ENCODE results near the gene MAGEA9B.

The MAGEA9B gene

DNA sequence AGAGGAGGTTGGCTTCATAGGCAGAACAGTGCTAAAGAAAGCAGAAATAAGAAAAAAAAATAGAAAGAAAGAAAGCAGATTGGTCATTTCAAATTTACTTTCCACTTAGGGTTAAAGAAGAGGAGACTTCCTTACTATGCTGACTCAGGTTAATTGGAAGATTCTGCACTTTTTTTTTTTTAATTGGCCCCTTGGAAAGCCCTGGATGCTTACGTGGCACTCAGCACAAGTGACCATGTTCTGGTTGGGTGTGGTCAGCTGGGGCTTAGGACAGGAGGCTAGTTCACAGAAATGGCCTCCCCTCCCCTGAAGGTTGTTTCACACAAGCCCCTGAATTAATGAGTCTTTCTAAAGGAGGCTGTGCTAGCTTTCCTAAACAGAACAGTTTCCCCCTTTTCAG lies 14.5 kb downstream of the MAGEA9B start:
- H3K36me3 ChIP-seq (ENCODE audit: low read depth) = no peaks in the 10 kb centered on the region
- no peaks in the 10 kb centered on the region for H3K4me1 ChIP-seq (ENCODE audit: insufficient read depth, poor library complexity, severe bottlenecking)
- no peaks in the 10 kb centered on the region for H3K27me3 ChIP-seq (ENCODE audit: insufficient read depth, poor library complexity, severe bottlenecking)
- TF ChIP-seq, protein P1, sequence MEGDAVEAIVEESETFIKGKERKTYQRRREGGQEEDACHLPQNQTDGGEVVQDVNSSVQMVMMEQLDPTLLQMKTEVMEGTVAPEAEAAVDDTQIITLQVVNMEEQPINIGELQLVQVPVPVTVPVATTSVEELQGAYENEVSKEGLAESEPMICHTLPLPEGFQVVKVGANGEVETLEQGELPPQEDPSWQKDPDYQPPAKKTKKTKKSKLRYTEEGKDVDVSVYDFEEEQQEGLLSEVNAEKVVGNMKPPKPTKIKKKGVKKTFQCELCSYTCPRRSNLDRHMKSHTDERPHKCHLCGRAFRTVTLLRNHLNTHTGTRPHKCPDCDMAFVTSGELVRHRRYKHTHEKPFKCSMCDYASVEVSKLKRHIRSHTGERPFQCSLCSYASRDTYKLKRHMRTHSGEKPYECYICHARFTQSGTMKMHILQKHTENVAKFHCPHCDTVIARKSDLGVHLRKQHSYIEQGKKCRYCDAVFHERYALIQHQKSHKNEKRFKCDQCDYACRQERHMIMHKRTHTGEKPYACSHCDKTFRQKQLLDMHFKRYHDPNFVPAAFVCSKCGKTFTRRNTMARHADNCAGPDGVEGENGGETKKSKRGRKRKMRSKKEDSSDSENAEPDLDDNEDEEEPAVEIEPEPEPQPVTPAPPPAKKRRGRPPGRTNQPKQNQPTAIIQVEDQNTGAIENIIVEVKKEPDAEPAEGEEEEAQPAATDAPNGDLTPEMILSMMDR (IDR thresholded peaks at IDR 0.05; ENCODE audit: poor library complexity, severe bottlenecking) = no peak
- no peak for DNase-seq (ENCODE audit: low spot score)
- H3K27ac ChIP-seq (ENCODE audit: poor library complexity, severe bottlenecking) = no peak overlapping the region
- no peaks in the 10 kb centered on the region for H3K9me3 ChIP-seq (ENCODE audit: severe bottlenecking)
- no peak overlapping the region for H3K4me3 ChIP-seq (ENCODE audit: severe bottlenecking)
- no peak for ATAC-seq (ENCODE audit: low read depth)

DNA sequence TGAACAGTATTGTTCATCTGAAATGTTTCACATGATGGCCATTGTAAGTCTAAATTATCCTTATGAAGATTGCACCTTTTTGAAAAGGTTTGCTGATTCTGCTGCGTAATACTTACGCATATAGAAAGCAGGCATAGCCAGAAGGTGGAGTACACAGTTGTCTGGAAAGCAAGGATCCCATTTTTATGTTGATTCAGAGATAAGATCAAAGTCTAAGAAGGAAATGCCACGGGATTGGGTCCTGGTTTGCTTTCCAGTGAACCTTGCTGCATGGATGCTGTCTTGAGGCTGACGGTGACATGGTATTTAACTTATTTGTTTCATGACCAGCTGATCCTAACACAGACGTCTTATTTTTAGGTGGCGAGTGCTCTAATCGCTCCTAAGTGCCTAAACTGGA lies 15.5 kb downstream of the MAGEA9B start:
- TF ChIP-seq, protein P1 (IDR thresholded peaks at IDR 0.05; ENCODE audit: poor library complexity, severe bottlenecking) = no peak
- no peak overlapping the region for H3K27ac ChIP-seq (ENCODE audit: poor library complexity, severe bottlenecking)
- DNase-seq (ENCODE audit: low spot score) (no peak), ATAC-seq (ENCODE audit: low read depth) (no peak)
- no peaks in the 10 kb centered on the region for H3K9me3 ChIP-seq (ENCODE audit: severe bottlenecking)
- no peak overlapping the region for H3K4me3 ChIP-seq (ENCODE audit: severe bottlenecking)
- no peaks in the 10 kb centered on the region for H3K27me3 ChIP-seq (ENCODE audit: insufficient read depth, poor library complexity, severe bottlenecking)
- H3K4me1 ChIP-seq (ENCODE audit: insufficient read depth, poor library complexity, severe bottlenecking) = no peaks in the 10 kb centered on the region
- H3K36me3 ChIP-seq (ENCODE audit: low read depth) = no peaks in the 10 kb centered on the region

DNA sequence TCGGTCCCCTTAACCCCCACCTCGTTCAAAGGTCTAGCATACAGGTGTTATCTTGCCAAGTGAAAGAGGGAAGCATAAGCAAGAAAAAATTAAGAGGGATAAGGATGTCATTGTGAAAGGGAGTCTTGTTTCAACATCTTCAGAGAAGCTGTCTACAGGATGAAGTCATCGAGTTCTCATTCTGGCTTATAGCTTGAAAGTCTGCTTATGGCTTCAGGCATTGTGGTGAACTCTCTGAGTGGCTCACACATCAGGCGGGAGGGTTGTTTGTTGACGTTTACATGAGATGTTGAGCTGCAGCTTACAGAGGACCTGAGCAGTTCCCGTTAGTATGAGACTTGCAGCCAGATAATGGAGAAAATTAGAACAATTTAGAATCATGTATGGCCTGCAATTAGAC lies 16.6 kb downstream of the MAGEA9B start:
- ATAC-seq (ENCODE audit: low read depth) (peak; percentile 67), DNase-seq (ENCODE audit: low spot score) (no peak)
- TF ChIP-seq, protein P1 (IDR thresholded peaks at IDR 0.05; ENCODE audit: poor library complexity, severe bottlenecking) = no peak
- no peaks in the 10 kb centered on the region for H3K27me3 ChIP-seq (ENCODE audit: insufficient read depth, poor library complexity, severe bottlenecking)
- H3K4me3 ChIP-seq (ENCODE audit: severe bottlenecking) = no peak overlapping the region
- no peaks in the 10 kb centered on the region for H3K36me3 ChIP-seq (ENCODE audit: low read depth)
- H3K27ac ChIP-seq (ENCODE audit: poor library complexity, severe bottlenecking) = no peak overlapping the region
- H3K4me1 ChIP-seq (ENCODE audit: insufficient read depth, poor library complexity, severe bottlenecking) = no peaks in the 10 kb centered on the region
- H3K9me3 ChIP-seq (ENCODE audit: severe bottlenecking) = no peaks in the 10 kb centered on the region

DNA sequence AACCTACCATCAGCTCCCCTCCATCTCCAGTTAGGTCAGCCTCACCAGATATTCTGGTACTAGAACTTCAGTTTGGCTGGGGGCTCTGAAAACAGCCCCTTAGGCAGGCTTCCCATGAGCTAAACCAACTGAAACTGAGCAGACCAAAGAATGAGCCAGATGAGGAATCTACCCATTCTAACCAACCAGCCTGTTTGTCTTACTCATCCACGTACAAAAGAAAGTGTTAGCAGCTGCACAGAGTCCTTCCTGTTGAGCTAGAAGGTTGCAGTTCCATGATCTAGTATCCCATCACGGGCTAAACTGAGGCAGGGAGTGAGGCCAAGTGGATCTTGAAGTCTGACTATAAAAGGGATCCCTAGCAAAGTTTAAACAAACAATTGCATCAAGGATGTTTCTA lies 17.5 kb downstream of the MAGEA9B start:
- H3K36me3 ChIP-seq (ENCODE audit: low read depth) = no peaks in the 10 kb centered on the region
- no peaks in the 10 kb centered on the region for H3K9me3 ChIP-seq (ENCODE audit: severe bottlenecking)
- ATAC-seq (ENCODE audit: low read depth) = no peak
- no peak overlapping the region for H3K4me3 ChIP-seq (ENCODE audit: severe bottlenecking)
- TF ChIP-seq, protein P1 (IDR thresholded peaks at IDR 0.05; ENCODE audit: poor library complexity, severe bottlenecking) = no peak
- no peaks in the 10 kb centered on the region for H3K4me1 ChIP-seq (ENCODE audit: insufficient read depth, poor library complexity, severe bottlenecking)
- no peak overlapping the region for H3K27ac ChIP-seq (ENCODE audit: poor library complexity, severe bottlenecking)
- no peak for DNase-seq (ENCODE audit: low spot score)
- H3K27me3 ChIP-seq (ENCODE audit: insufficient read depth, poor library complexity, severe bottlenecking) = no peaks in the 10 kb centered on the region

DNA sequence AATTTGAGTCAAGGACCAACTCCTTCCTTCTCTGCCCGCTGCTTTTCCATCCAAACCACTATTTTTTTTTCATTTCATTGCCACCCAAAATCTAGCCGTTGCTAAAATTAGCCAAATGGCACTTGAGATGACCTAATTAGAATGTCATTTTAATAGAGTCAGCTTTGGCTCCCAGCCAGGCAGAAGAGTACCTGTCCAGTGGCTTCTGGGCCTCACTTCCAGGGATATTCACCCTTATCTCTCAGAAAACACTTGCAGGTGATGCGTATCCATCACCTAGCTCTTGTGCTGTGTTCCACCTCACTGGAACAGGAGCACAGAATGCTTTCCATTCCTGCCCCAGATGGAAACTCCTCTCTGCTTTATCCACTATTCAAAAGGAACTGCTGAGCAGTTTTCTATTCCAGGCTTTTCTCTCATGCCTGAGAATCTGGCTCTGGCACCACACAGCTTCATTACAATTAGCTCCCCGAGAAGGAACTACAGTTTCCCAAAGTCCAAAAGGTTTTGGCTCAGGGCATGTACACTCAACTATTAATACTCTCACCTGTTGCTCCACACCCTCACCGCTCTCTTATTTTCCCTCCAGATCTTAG lies 18.5 kb downstream of the MAGEA9B start:
- TF ChIP-seq, protein P1 (IDR thresholded peaks at IDR 0.05; ENCODE audit: poor library complexity, severe bottlenecking) = no peak
- Histone ChIP-seq H3K9me3 (ENCODE audit: severe bottlenecking) (no peaks in the 10 kb centered on the region), H3K4me1 (ENCODE audit: insufficient read depth, poor library complexity, severe bottlenecking) (no peaks in the 10 kb centered on the region), H3K27ac (ENCODE audit: poor library complexity, severe bottlenecking) (no peak overlapping the region), H3K27me3 (ENCODE audit: insufficient read depth, poor library complexity, severe bottlenecking) (no peaks in the 10 kb centered on the region), H3K4me3 (ENCODE audit: severe bottlenecking) (no peak overlapping the region), H3K36me3 (ENCODE audit: low read depth) (no peaks in the 10 kb centered on the region)
- no peak for ATAC-seq (ENCODE audit: low read depth)
- DNase-seq (ENCODE audit: low spot score) = no peak
